ENCODE results near the gene SOX15. TPM values are rescaled to one million over a fixed set of nuclear protein-coding genes. Genes with fewer than 3 reads are reported as not detected.
A peak's percentile ranks its signal among the peaks of the same experiment; 100 is the strongest.

Gene SOX15
- total and polyA plus RNA-seq, 2 of the 13 experiments (the other 11 are each of a cell fraction or from before 2014, with no cell fraction given): 0.07 to 0.18 TPM

DNA sequence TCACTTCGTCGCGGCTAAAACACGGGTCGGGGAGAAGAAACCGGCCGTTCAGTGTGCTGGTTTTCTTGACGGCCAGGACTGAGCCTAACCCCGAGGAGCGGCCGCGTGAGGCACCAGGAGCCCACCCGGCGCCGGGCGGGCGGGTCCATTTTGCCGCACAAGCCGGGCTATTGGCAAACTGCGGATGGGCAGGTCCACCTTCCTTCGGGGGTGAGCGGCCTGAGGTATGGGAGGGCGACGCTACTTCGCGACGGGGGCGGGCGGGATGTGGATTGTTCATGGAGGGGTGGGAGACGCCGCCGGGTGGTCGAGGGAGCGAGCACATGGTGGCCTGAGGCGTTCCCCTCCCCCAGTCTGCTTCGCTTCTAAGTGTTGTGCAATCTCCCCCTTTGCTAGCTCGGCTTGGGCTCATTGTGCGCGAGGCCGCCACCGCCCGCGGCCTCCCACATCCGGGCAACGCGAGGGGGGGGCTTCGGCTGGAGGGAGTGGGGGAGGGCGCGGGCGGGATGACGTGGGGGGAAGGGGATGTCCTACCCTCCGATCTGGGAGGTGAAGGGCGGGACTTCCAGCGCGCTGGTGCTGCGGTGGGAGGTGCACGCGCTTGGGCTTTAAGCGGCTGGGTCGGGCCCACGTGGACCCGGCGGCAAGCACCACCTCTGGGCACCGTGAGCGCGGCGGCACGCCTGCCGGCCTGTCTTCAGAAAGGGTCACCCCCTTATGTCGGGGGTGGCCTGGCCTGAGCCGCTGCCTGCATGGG lies 16.4 kb downstream of the SOX15 start (continued):
- TF ChIP-seq, protein P1, sequence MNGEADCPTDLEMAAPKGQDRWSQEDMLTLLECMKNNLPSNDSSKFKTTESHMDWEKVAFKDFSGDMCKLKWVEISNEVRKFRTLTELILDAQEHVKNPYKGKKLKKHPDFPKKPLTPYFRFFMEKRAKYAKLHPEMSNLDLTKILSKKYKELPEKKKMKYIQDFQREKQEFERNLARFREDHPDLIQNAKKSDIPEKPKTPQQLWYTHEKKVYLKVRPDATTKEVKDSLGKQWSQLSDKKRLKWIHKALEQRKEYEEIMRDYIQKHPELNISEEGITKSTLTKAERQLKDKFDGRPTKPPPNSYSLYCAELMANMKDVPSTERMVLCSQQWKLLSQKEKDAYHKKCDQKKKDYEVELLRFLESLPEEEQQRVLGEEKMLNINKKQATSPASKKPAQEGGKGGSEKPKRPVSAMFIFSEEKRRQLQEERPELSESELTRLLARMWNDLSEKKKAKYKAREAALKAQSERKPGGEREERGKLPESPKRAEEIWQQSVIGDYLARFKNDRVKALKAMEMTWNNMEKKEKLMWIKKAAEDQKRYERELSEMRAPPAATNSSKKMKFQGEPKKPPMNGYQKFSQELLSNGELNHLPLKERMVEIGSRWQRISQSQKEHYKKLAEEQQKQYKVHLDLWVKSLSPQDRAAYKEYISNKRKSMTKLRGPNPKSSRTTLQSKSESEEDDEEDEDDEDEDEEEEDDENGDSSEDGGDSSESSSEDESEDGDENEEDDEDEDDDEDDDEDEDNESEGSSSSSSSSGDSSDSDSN (CRISPR knock-in tag; IDR thresholded peaks at IDR 0.05): peak; percentile 58
- TF ChIP-seq ZNF382 (CRISPR knock-in tag; IDR thresholded peaks at IDR 0.05; ENCODE audit: borderline replicate concordance): no peak
- TF ChIP-seq ZNF7 (CRISPR knock-in tag; IDR thresholded peaks at IDR 0.05): no peak
- TF ChIP-seq POLR2G (IDR thresholded peaks at IDR 0.05; ENCODE audit: low read depth, low read length): peak; percentile 44
- TF ChIP-seq ZNF768 (CRISPR knock-in tag; IDR thresholded peaks at IDR 0.05): peak; percentile 53; the same call in 1 of the 2 replicates
- no peak for TF ChIP-seq ZMYM3 (CRISPR knock-in tag; IDR thresholded peaks at IDR 0.05)
- TF ChIP-seq ZNF292 (CRISPR knock-in tag; IDR thresholded peaks at IDR 0.05; ENCODE audit: borderline replicate concordance, low read depth): no peak
- TF ChIP-seq BRD4 (CRISPR knock-in tag; IDR thresholded peaks at IDR 0.05): peak; percentile 66
- TF ChIP-seq, protein P2, sequence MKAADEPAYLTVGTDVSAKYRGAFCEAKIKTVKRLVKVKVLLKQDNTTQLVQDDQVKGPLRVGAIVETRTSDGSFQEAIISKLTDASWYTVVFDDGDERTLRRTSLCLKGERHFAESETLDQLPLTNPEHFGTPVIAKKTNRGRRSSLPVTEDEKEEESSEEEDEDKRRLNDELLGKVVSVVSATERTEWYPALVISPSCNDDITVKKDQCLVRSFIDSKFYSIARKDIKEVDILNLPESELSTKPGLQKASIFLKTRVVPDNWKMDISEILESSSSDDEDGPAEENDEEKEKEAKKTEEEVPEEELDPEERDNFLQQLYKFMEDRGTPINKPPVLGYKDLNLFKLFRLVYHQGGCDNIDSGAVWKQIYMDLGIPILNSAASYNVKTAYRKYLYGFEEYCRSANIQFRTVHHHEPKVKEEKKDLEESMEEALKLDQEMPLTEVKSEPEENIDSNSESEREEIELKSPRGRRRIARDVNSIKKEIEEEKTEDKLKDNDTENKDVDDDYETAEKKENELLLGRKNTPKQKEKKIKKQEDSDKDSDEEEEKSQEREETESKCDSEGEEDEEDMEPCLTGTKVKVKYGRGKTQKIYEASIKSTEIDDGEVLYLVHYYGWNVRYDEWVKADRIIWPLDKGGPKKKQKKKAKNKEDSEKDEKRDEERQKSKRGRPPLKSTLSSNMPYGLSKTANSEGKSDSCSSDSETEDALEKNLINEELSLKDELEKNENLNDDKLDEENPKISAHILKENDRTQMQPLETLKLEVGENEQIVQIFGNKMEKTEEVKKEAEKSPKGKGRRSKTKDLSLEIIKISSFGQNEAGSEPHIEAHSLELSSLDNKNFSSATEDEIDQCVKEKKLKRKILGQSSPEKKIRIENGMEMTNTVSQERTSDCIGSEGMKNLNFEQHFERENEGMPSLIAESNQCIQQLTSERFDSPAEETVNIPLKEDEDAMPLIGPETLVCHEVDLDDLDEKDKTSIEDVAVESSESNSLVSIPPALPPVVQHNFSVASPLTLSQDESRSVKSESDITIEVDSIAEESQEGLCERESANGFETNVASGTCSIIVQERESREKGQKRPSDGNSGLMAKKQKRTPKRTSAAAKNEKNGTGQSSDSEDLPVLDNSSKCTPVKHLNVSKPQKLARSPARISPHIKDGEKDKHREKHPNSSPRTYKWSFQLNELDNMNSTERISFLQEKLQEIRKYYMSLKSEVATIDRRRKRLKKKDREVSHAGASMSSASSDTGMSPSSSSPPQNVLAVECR (CRISPR knock-in tag; IDR thresholded peaks at IDR 0.05; ENCODE audit: borderline replicate concordance): peak; percentile 91
- peak; percentile 76; the same call in 1 of the 2 replicates for TF ChIP-seq ZBTB7A (CRISPR knock-in tag; IDR thresholded peaks at IDR 0.05)
- TF ChIP-seq ZSCAN25 (CRISPR knock-in tag; IDR thresholded peaks at IDR 0.05): 0 out of 2 replicates have a peak, but pooled peaks have one; percentile 22
- TF ChIP-seq, protein P3, sequence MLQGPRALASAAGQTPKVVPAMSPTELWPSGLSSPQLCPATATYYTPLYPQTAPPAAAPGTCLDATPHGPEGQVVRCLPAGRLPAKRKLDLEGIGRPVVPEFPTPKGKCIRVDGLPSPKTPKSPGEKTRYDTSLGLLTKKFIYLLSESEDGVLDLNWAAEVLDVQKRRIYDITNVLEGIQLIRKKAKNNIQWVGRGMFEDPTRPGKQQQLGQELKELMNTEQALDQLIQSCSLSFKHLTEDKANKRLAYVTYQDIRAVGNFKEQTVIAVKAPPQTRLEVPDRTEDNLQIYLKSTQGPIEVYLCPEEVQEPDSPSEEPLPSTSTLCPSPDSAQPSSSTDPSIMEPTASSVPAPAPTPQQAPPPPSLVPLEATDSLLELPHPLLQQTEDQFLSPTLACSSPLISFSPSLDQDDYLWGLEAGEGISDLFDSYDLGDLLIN (CRISPR knock-in tag; IDR thresholded peaks at IDR 0.05; ENCODE audit: borderline replicate concordance): no peak
- TF ChIP-seq NFIB (CRISPR knock-in tag; IDR thresholded peaks at IDR 0.05; ENCODE audit: borderline replicate concordance): no peak
- TF ChIP-seq ZNF792 (CRISPR knock-in tag; IDR thresholded peaks at IDR 0.05): peak; percentile 74; the same call in 1 of the 2 replicates
- TF ChIP-seq, protein P4, sequence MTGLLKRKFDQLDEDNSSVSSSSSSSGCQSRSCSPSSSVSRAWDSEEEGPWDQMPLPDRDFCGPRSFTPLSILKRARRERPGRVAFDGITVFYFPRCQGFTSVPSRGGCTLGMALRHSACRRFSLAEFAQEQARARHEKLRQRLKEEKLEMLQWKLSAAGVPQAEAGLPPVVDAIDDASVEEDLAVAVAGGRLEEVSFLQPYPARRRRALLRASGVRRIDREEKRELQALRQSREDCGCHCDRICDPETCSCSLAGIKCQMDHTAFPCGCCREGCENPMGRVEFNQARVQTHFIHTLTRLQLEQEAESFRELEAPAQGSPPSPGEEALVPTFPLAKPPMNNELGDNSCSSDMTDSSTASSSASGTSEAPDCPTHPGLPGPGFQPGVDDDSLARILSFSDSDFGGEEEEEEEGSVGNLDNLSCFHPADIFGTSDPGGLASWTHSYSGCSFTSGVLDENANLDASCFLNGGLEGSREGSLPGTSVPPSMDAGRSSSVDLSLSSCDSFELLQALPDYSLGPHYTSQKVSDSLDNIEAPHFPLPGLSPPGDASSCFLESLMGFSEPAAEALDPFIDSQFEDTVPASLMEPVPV (CRISPR knock-in tag; IDR thresholded peaks at IDR 0.05): no peak; the same call in 1 of the 2 replicates
- no peak for TF ChIP-seq ZNF329 (CRISPR knock-in tag; IDR thresholded peaks at IDR 0.05; ENCODE audit: low read depth)
- TF ChIP-seq, protein P5, sequence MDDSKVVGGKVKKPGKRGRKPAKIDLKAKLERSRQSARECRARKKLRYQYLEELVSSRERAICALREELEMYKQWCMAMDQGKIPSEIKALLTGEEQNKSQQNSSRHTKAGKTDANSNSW (CRISPR knock-in tag; IDR thresholded peaks at IDR 0.05; ENCODE audit: borderline replicate concordance): no peak
- no peak for TF ChIP-seq ZNF20 (CRISPR knock-in tag; IDR thresholded peaks at IDR 0.05)
- TF ChIP-seq PHF8 (CRISPR knock-in tag; IDR thresholded peaks at IDR 0.05): peak; percentile 5
- TF ChIP-seq HOXD1 (CRISPR knock-in tag; IDR thresholded peaks at IDR 0.05): no peak

All from HepG2 (cell line).